H9 (cell line): Measurements from ENCODE around the gene UGT1A3. TPM values are rescaled to one million over a fixed set of nuclear protein-coding genes. Genes with fewer than 3 reads are reported as not detected.

Experiments used
- DNase-seq: peaks from one replicate; pipeline ENCODE4 v3.0.0-alpha.2; 2017
- H2AFZ ChIP-seq: one replicate; pipeline ENCODE4 v1.6.1; 2013; ENCODE audit warnings: mild to moderate bottlenecking, low read length, control low read depth, moderate library complexity
- H2AK5ac ChIP-seq: 2 replicates; pipeline ENCODE4 v1.6.1; 2013; ENCODE audit warnings: low read length, control low read depth, mixed read lengths; ENCODE audit not compliant: insufficient read length
- H2BK120ac ChIP-seq: one replicate; pipeline ENCODE4 v1.6.1; 2013; ENCODE audit warnings: low read depth, mild to moderate bottlenecking, low read length, control low read depth, inconsistent platforms; ENCODE audit not compliant: poor library complexity, severe bottlenecking
- H2BK12ac ChIP-seq: 2 replicates; pipeline ENCODE4 v1.6.1; 2013; ENCODE audit warnings: low read length, control low read depth, mixed read lengths, low read depth; ENCODE audit not compliant: insufficient read length
- H2BK15ac ChIP-seq: 2 replicates; pipeline ENCODE4 v1.6.1; 2013; ENCODE audit warnings: low read depth, low read length, control low read depth
- H2BK20ac ChIP-seq: one replicate; pipeline ENCODE4 v1.6.1; 2013; ENCODE audit warnings: low read depth, mild to moderate bottlenecking, low read length, control low read depth, inconsistent platforms; ENCODE audit not compliant: poor library complexity, severe bottlenecking
- H2BK5ac ChIP-seq: 2 replicates; pipeline ENCODE4 v1.6.1; 2013; ENCODE audit warnings: low read length, control low read depth, mixed read lengths; ENCODE audit not compliant: insufficient read length
- H3K14ac ChIP-seq: 2 replicates; pipeline ENCODE4 v1.6.1; 2013; ENCODE audit warnings: low read length, control low read depth; ENCODE audit not compliant: insufficient read depth
- H3K18ac ChIP-seq: 2 replicates; pipeline ENCODE4 v1.6.1; 2013; ENCODE audit warnings: low read depth, mild to moderate bottlenecking, mixed read lengths, low read length, control low read depth; ENCODE audit not compliant: insufficient read length
- H3K23ac ChIP-seq: 2 replicates; pipeline ENCODE4 v1.6.1; 2013; ENCODE audit warnings: low read length, control low read depth, mixed read lengths, low read depth; ENCODE audit not compliant: insufficient read length
- H3K23me2 ChIP-seq: 2 replicates; pipeline ENCODE4 v1.6.1; 2013; ENCODE audit warnings: low read depth, mild to moderate bottlenecking, mixed read lengths, low read length, control low read depth; ENCODE audit not compliant: insufficient read length, poor library complexity, severe bottlenecking
- H3K27ac ChIP-seq: 2 replicates; pipeline ENCODE4 v1.5.1; 2013; ENCODE audit warnings: low read length, control low read depth, mixed read lengths, low read depth; ENCODE audit not compliant: insufficient read length
- H3K27me3 ChIP-seq: 2 replicates; pipeline ENCODE4 v1.6.1; 2013; ENCODE audit warnings: low read length, control low read depth, inconsistent platforms; ENCODE audit not compliant: insufficient read depth
- H3K4ac ChIP-seq: 2 replicates; pipeline ENCODE4 v1.6.1; 2013; ENCODE audit warnings: low read depth, mild to moderate bottlenecking, control low read depth, inconsistent platforms, low read length, moderate library complexity
- H3K4me1 ChIP-seq: 2 replicates; pipeline ENCODE4 v1.6.1; 2013; ENCODE audit warnings: low read length, control low read depth, inconsistent platforms; ENCODE audit not compliant: insufficient read depth
- H3K4me2 ChIP-seq: 2 replicates; pipeline ENCODE4 v1.6.1; 2013; ENCODE audit warnings: low read length, control low read depth, mixed read lengths; ENCODE audit not compliant: insufficient read length, insufficient read depth
- H3K56ac ChIP-seq: 2 replicates; pipeline ENCODE4 v1.6.1; 2013; ENCODE audit warnings: low read depth, mild to moderate bottlenecking, mixed read lengths, low read length, control low read depth; ENCODE audit not compliant: insufficient read length
- H3K79me1 ChIP-seq: 2 replicates; pipeline ENCODE4 v1.6.1; 2013; ENCODE audit warnings: low read depth, mild to moderate bottlenecking, moderate library complexity, low read length, control low read depth, inconsistent platforms; ENCODE audit not compliant: insufficient read depth, poor library complexity, severe bottlenecking
- H3K79me2 ChIP-seq: 2 replicates; pipeline ENCODE4 v1.6.1; 2013; ENCODE audit warnings: low read length, control low read depth, inconsistent platforms; ENCODE audit not compliant: insufficient read depth
- H3K9ac ChIP-seq: 2 replicates; pipeline ENCODE4 v1.6.1; 2013; ENCODE audit warnings: low read length, control low read depth, mixed read lengths; ENCODE audit not compliant: insufficient read length; ENCODE audit errors: extremely low read depth
- H3K9me3 ChIP-seq: one replicate; pipeline ENCODE4 v1.6.1; 2013; ENCODE audit warnings: low read depth, low read length, inconsistent platforms; ENCODE audit not compliant: control insufficient read depth
- H3T11ph ChIP-seq: one replicate; pipeline ENCODE4 v1.6.1; 2013; ENCODE audit warnings: mild to moderate bottlenecking, low read length, control low read depth, inconsistent platforms
- H4K20me1 ChIP-seq: one replicate; pipeline ENCODE4 v1.6.1; 2013; ENCODE audit not compliant: control insufficient read depth, insufficient read length, insufficient read depth
- H4K5ac ChIP-seq: 2 replicates; pipeline ENCODE4 v1.6.1; 2013; ENCODE audit warnings: low read depth, mild to moderate bottlenecking, mixed read lengths, low read length, control low read depth; ENCODE audit not compliant: insufficient read length
- H4K8ac ChIP-seq: replicated peaks from 2 replicates; pipeline ENCODE4 v1.6.1; 2013; ENCODE audit warnings: low read length, control low read depth, mixed read lengths, low read depth; ENCODE audit not compliant: insufficient read length
- H4K91ac ChIP-seq: 2 replicates; pipeline ENCODE4 v1.6.1; 2013; ENCODE audit warnings: low read depth, mild to moderate bottlenecking, moderate library complexity, mixed read lengths, low read length, control low read depth; ENCODE audit not compliant: insufficient read length
- H3K27ac Mint-ChIP-seq, 3 experiments: 2 replicates in 2 of 3; 3 replicates in 1 of 3; pipeline ENCODE4 v1.8.0; 2020 to 2021; ENCODE audit warnings: mixed read lengths in 3 of 3, mild to moderate bottlenecking in 1 of 3, moderate library complexity in 1 of 3
- H3K27me3 Mint-ChIP-seq: 2 replicates; pipeline ENCODE4 v1.8.0; 2021; ENCODE audit warnings: low read depth, mild to moderate bottlenecking, moderate library complexity, mixed read lengths
- H3K36me3 Mint-ChIP-seq, 3 experiments: 2 replicates in 2 of 3; 3 replicates in 1 of 3; pipeline ENCODE4 v1.8.0; 2020 to 2021; ENCODE audit warnings: low read depth in 3 of 3, mixed read lengths in 3 of 3; ENCODE audit not compliant: insufficient read depth in 1 of 3
- H3K4me1 Mint-ChIP-seq, 2 experiments: 2 replicates each; pipeline ENCODE4 v1.8.0; 2020; ENCODE audit warnings: mixed read lengths in 2 of 2
- H3K4me3 Mint-ChIP-seq, 2 experiments: 2 replicates in 1 of 2; 3 replicates in 1 of 2; pipeline ENCODE4 v1.8.0; 2020 to 2021; ENCODE audit warnings: mild to moderate bottlenecking in 2 of 2, mixed read lengths in 2 of 2, moderate library complexity in 1 of 2
- H3K9me3 Mint-ChIP-seq, 2 experiments: 2 replicates in 1 of 2; 3 replicates in 1 of 2; pipeline ENCODE4 v1.8.0; 2020; ENCODE audit warnings: mild to moderate bottlenecking in 2 of 2, mixed read lengths in 2 of 2, moderate library complexity in 1 of 2
- CTCF ChIP-seq: fragments of 200-600 bp; sonication (generic); conservative IDR thresholded peaks from 3 replicates; pipeline ENCODE4 v1.8.0; 2021; ENCODE audit warnings: antibody characterized with exemption, mild to moderate bottlenecking
- WGBS: extraction: QIAGEN DNeasy Blood & Tissue Kit; methylation state at CpG from one replicate; pipeline ENCODE4 v1.1.7; 2013; ENCODE audit warnings: missing lambda C conversion rate, low lambda C conversion rate, mixed read lengths; ENCODE audit not compliant: insufficient read length; ENCODE audit errors: extremely low coverage; 5-methylcytosine and 5-hydroxymethylcytosine counted together
- total RNA-seq: library from RNA; stranded (reverse); gene quantifications from 2 replicates; pipeline ENCODE4 v1.2.1, GENCODE V29; 2021

Gene UGT1A3
- total RNA-seq, 1 experiment from 2014 or later = not detected

DNA sequence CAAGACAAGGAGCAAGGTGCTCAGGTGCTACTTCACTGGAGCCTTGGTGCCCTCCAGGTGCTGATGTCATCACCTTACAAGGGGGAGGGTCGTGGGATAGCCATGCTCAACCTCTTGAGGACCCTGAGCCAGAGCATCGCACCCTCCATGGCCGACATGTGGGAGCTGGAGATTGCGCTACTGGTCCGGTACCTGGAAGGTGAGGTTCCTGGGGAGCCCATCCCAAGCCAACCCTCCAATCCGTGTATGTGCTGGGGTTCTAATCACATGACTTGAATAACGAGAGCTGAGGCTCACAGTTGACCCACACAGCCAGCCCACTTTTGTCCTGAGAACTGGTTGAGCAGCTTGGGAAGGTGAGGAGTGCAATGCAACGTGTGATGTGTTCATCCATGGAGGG, 75.2 kb downstream of the UGT1A3 start:
- Histone ChIP-seq H2BK5ac (no peak overlapping the region), H2AK5ac (no peak overlapping the region), H3K4me1 (no peaks in the 10 kb centered on the region), H3K27me3 (no peaks in the 10 kb centered on the region), H4K8ac (no peak overlapping the region), H3K27ac (no peak overlapping the region), H3K18ac (no peak overlapping the region), H3K56ac (no peak overlapping the region), H3K23me2 (no peaks in the 10 kb centered on the region), H3K79me2 (no peaks in the 10 kb centered on the region), H4K20me1 (no peaks in the 10 kb centered on the region), H2BK120ac (no peak overlapping the region), H3T11ph (no peak overlapping the region), H3K14ac (no peak overlapping the region), H3K9ac (no peak overlapping the region), H3K4ac (no peak overlapping the region), H3K9me3 (no peaks in the 10 kb centered on the region), H2BK12ac (no peak overlapping the region), H2AFZ (no peak overlapping the region), H2BK15ac (no peak overlapping the region), H4K91ac (no peak overlapping the region), H3K4me2 (no peak overlapping the region), H4K5ac (no peak overlapping the region), H2BK20ac (no peak overlapping the region), H3K23ac (no peak overlapping the region), H3K79me1 (no peaks in the 10 kb centered on the region)
- no peak for TF ChIP-seq CTCF
- Mint-ChIP-seq H3K27ac (no peak overlapping the region), H3K9me3 (peaks cover 13 to 20% of the 10 kb centered on the region in 2 experiments), H3K36me3 (peaks cover 0 to 5% (median 4%) of the 10 kb centered on the region in 3 experiments; a peak in 2 of 7 replicates), H3K4me1 (peaks cover 2 to 3% of the 10 kb centered on the region in 2 experiments; a peak in 3 of 4 replicates), H3K27me3 (peaks cover 16% of the 10 kb centered on the region), H3K4me3 (no peak overlapping the region)
- no CpG with 5 or more reads among the region's 8 CpGs for WGBS
- no peak for DNase-seq
